GM18511 (cell line): ENCODE data around the gene CSF2.

ENCODE experiments used
- ATAC-seq: cut with Tn5 transposase; IDR thresholded peaks from one replicate; pipeline ENCODE4 v1.9.1; 2021; ENCODE audit warnings: mild to moderate bottlenecking, moderate library complexity; ENCODE audit not compliant: unreplicated experiment

The CSF2 gene

DNA sequence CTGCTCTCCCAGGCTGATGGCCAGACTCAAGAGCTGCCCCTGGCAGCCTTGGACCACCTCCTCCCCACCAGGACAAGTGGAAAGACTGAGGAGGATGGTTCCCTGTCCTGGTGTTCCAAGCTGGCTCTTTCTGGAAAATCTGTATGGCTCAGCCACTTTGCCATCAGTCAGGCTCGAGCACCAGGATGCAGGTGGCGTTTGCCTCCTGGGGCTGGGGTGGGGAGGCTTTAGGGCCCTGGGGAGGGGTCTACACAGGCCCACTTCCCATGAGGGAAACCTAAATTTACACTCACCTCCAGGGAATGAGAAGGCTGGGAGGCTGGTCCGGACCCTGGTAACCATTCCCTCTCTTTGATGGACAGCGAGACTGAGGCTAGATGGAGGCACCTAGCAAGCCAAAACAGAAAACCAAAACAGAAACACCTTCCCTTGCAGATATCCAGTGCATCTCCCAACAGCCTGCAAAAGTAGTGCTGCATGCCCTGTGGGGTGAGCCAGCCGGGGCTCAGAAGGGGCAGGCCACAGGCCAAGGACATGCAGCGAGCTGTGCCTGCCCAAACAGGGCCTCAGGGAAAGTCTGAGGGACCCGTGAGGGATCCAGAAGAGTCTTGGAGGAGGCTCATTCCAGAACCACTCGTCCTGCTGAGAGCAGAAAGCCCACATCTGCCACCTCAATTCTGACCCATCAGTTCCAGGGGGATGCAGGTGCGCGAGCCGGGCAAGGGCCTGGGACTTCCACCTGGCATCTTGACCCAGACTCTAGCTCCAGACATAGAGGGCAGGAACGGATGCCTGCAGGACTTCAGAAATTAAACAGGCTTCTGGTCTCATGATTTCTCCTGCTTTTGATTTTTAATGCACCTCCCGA, 5.4 kb upstream of the CSF2 start:
- no peak for ATAC-seq

DNA sequence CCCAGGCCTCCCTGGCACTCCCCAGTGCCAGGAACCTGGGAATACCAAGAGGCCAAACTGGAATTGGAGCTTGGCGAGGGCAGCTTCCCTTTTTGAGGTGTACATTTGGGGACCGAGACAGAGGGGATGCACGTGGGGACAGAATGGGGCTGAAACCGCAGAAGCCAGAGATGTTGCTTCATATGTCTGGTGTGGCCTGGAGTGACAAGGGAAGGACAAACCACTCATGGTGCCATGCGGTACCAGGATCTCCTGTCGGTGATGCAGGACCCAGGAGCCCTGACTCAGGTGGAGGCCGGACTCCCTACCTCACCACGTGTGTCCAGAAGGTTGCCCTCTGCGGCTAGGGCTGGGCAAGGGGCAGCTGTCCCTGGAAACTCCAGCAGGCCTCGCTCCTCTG, 4.0 kb upstream of the CSF2 start:
- no peak for ATAC-seq

DNA sequence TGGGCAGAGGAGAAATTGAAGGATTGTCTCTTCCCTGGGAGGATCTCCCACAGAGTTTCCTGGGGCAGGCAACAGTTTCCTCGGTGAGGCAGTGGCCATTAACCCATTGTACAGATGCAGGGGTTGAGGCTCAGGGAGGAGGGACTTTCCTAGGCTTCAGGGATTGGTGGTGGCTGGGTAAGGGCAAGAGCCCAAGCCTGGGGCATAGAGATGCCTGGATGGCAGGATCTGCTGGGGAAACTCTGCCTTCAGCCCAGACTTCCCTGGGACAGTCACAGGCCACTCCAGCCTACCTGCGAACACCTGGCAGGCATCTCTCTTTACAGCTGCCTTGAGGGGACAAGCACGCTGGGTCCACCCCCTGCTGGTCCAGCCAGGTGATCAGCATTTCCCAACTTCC, 3.6 kb upstream of the CSF2 start:
- no peak for ATAC-seq

DNA sequence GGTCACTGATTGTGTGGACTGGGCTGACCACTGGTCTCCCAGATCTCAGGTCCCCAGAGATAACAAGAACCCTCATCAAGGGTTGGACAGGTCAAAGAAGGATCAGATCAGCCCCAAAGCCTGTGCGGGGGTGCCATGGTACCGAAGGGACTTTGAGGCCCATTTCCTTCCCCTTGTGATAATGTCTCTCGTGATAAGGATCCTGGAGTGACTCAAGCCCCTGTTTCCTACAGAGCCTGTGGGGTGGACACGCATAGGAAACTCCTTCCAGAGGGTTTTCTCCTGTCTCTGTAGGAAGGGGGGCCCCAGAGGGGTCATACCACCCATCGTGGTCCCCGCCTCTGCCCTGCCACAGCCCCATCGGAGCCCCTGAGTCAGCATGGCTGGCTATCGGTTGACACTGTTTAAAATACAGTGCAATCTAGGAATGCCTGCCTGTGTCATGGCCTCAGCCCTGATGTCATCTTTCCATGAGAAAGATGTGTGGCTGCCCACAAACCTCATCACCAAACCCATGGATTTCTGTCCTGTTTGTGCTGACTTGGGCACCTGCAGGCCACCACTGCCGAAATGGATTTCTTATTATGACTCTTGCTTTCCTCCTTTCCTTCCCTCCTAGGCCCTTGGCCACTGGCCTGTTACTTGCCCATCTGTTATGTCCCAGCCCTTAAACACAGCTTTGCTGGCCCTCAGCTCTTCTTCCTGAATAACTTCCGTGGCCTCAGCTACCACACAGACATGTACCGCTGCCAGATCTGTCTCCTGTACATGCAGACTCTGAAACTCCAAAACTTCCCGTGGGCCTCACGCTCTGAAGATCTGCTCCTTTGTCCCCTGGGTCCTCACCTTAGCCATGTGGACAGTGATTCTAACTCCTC, 2.9 kb upstream of the CSF2 start:
- ATAC-seq: no peak

DNA sequence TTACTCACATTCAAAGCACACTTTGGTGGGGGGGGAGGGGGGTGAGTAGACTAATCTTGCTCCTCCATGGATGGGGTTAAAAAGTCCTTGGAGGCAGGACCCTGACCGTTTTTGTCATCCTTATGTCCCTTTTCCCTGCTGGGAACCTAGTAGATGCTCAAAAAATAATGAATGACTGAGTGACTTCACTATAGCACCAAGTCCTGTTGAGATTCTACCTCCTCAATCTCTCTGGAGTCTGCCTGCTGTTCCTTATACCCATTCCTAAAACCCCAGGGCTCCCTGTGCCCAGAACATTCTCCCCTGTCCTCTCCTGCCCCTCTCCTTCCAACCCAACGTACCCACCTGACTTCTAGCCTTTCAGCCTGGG, 2.3 kb upstream of the CSF2 start:
- no peak for ATAC-seq

DNA sequence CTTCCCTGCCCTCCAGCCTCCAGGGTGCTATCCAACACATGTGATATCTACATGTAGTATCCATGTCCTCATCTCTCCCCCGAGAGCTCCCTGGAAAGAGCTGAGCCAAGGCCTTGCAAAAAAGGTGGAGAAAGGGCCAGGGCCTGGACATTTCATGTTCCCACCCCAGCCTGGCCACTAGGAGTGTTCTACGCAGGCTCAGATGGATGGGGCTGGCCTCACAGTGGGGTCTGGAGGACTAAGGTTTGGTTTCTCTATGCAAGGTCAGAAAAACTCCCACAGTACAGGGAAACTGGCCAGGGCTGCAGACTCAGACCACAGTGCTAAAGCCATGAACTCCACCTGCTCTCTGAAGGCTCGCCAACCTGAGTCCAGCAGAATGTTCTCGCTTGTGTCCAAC, 1.5 kb upstream of the CSF2 start:
- no peak for ATAC-seq

DNA sequence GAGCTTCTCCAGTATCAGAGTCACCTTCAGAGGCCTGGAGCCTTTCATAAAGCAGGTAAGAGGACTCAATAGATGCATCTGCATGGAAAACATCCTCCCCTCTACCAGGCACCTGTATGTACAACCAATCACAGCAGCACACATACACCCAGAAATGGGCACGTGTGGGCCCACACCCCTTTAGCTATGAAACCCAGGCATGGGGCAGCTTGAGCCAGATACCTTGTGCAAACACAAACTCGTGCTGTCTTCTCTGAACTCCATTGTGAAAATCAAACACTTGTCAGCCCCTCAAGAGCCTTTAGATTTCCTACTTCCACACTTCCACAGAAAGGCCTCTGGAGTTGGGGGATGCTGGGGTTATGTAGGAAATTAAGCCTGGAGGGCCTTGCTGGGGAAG, 1.1 kb upstream of the CSF2 start:
- no peak for ATAC-seq

DNA sequence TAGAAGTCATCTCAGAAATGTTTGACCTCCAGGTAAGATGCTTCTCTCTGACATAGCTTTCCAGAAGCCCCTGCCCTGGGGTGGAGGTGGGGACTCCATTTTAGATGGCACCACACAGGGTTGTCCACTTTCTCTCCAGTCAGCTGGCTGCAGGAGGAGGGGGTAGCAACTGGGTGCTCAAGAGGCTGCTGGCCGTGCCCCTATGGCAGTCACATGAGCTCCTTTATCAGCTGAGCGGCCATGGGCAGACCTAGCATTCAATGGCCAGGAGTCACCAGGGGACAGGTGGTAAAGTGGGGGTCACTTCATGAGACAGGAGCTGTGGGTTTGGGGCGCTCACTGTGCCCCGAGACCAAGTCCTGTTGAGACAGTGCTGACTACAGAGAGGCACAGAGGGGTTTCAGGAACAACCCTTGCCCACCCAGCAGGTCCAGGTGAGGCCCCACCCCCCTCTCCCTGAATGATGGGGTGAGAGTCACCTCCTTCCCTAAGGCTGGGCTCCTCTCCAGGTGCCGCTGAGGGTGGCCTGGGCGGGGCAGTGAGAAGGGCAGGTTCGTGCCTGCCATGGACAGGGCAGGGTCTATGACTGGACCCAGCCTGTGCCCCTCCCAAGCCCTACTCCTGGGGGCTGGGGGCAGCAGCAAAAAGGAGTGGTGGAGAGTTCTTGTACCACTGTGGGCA, 642 bp downstream of the CSF2 start:
- no peak for ATAC-seq

DNA sequence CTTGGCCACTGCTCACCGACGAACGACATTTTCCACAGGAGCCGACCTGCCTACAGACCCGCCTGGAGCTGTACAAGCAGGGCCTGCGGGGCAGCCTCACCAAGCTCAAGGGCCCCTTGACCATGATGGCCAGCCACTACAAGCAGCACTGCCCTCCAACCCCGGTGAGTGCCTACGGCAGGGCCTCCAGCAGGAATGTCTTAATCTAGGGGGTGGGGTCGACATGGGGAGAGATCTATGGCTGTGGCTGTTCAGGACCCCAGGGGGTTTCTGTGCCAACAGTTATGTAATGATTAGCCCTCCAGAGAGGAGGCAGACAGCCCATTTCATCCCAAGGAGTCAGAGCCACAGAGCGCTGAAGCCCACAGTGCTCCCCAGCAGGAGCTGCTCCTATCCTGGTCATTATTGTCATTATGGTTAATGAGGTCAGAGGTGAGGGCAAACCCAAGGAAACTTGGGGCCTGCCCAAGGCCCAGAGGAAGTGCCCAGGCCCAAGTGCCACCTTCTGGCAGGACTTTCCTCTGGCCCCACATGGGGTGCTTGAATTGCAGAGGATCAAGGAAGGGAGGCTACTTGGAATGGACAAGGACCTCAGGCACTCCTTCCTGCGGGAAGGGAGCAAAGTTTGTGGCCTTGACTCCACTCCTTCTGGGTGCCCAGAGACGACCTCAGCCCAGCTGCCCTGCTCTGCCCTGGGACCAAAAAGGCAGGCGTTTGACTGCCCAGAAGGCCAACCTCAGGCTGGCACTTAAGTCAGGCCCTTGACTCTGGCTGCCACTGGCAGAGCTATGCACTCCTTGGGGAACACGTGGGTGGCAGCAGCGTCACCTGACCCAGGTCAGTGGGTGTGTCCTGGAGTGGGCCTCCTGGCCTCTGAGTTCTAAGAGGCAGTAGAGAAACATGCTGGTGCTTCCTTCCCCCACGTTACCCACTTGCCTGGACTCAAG, 1.5 kb downstream of the CSF2 start:
- ATAC-seq: no peak

DNA sequence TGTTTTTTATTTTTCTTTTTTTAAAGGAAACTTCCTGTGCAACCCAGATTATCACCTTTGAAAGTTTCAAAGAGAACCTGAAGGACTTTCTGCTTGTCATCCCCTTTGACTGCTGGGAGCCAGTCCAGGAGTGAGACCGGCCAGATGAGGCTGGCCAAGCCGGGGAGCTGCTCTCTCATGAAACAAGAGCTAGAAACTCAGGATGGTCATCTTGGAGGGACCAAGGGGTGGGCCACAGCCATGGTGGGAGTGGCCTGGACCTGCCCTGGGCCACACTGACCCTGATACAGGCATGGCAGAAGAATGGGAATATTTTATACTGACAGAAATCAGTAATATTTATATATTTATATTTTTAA, 2.1 kb downstream of the CSF2 start:
- ATAC-seq: no peak

DNA sequence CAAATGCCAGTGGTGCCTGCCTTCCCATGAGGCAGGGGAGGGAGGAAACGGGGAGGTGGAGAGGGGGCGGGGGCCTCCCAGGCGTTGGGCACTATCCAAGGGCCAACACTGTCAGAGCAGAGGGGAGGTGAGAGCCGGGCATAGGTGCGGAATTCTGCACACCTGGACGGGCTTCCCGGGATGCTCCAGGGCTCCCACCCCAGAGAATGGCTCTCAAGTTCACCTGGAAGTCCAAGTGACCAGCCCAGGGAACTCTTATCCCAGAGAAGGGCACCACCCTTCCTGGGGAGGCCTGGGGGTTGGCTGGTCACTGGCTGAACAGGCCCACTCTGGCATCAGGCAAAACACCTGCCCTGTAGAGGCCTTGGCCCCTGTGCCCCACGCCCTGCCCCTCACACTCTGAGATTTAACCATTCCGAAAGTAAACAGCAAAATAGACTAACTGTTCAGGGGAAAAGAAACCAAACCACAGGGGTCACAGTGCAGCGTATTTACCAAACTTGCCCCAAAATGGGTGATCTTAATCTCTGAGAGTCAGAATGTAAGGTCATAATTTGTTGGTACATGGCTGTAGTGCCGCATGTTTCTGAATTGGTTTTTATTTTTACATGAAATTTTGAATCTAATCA, 2.7 kb downstream of the CSF2 start:
- no peak for ATAC-seq

DNA sequence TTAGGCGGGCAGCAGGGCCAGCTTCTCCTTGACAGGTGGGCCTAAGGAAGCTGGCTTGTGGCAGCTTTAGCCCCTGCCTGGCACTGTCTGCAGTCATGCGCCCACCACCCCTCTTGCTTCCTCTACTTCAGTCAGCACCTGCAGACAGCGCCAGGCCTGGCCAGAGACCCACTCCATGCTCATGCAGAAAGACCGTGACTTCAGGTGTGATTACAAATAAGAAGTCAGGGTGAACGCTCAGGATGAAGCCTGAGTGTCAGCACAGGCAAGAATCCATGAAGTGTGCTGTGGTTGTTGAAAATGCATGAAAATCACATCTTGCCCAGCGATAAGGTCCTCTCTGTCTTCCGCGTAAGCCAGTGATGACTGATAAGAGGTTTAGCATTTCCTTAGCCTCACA, 3.4 kb downstream of the CSF2 start:
- ATAC-seq: no peak

DNA sequence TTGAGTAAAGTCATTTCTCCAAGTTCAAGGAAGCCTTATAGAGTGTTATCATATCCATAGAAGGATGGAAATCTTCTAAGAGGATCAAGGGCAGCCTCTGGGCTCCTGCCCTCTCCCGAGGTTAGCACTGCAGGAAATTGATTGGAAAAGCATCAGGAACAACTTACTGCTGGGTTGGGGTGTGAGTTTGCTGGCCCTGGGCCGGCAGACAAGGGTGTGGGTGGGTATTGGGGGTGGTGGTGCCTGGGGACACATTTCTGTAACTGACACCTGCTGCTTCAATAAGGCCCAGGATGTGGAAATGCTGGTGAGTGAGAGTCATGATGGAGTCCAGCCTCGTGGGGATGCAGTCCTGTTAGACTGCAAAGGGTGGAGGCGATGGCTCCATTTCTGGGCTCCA, 5.5 kb downstream of the CSF2 start:
- no peak for ATAC-seq

DNA sequence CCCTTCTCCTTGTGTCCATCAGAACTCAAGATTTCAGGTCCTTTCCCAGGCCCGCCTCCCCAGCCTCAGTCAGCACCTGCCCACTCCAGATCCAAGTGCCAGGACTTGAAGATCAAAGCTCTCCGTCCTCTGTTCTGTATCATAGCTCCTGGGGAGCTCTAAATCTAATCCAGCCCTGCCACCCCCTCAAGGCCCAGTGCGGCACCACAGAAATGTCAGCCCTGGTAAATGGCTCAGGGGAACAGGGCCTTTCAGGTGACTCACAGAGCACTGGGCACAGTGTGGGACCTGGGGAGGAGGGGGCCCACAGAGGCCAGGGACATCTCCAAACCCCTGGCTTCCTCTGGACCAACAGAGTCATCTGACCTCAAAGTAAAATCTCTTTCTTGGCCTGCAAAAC, 6.0 kb downstream of the CSF2 start:
- ATAC-seq: no peak

DNA sequence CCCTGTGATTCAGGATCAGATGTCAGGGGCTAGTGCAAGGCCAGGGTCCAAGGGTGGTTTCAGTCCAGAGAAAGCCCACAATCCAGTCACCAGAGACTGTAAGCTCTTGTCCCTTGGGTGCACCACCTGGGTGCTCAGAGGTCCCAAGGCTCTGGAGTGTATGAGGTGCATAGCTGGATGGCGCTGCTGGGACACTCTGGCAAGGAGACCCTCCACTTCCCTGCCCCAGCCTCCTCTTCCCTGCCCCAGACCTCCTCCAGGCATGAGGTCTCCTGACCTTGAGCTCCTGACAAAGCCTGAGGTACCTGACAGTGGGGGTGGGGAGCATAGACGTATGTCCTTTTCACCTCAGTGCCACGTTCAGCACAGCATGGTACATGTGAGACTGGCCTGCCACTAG, 7.0 kb downstream of the CSF2 start:
- ATAC-seq: no peak

DNA sequence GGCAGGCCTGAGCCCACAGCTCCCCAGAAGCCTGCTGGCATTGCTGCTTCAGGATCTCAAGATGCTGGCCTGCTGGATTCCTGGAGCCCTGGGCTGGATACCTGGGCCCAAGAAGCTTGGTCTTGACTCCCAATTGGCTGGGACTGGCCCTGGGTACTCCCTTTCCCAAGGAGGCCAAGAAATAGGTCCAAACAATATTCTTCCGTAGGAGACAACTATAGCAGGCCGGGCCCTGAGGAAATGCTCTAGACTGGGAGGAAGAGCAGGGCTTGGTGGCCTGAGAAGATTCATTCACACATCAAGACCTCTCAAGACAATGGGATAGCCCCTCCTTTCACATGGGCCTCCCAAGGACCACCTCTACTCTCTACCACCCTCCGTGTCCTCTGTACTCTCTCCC, 7.9 kb downstream of the CSF2 start:
- no peak for ATAC-seq

DNA sequence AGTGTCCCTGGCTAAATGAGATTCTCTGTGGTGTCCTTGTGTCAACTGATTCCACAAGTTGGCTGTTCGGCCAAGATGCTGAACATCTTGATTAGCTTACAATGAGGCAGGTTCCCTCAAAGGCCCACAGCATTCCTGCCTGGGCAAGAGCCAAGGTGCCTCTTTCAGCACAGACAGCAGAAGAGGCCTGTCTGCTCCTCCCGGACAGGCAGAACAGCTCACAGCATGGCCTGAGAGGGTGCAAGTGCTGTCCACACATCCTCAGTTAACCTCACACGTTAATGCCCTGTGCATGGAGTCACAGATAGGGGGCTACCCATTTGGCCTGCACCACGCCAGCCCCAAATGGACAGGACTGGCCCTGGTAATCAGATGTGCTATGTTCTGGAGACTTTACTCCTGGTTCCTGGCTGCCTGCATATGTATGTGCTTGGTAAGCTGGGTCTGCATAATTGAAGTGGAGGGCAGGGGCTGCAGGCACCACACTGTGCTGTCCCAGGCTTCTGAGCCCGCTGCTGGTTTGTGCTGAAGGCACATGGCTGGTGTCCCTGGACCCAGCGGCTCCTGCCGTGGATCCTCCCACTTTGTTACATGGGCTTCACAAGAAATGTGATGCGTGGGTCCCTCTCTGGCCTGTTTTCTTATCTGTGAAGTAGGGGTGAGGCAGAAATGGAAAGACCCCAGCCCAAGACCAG, 8.9 kb downstream of the CSF2 start:
- no peak for ATAC-seq

DNA sequence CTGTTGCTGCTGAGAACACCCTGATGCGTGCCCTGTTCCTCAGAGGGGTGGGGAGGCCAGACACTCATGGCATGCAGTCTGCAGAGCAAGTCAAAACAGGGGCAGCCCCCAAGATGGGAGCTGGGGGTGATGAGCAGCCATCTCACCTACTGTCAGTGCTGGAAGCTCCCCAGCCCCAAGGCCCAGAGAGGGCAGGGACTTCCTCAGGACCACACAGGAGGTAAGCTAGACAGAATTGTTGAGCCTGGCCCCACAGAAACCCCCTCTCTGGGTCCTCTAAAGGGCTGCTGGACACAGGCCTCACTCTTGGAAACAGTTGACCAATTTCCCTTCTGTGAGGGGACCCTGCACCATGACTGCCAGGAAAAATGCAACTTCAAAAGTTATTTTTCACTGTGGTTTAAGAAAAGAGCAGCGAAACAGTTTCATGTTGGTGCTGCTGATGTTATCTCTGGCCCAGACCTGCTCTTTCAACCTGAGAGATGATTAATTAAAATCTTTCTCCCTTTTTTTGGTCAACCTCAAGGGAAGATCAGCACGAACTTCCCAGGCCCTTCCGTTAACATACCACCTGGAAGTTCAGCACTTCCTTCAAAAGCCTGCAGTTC, 9.6 kb downstream of the CSF2 start:
- ATAC-seq: no peak

DNA sequence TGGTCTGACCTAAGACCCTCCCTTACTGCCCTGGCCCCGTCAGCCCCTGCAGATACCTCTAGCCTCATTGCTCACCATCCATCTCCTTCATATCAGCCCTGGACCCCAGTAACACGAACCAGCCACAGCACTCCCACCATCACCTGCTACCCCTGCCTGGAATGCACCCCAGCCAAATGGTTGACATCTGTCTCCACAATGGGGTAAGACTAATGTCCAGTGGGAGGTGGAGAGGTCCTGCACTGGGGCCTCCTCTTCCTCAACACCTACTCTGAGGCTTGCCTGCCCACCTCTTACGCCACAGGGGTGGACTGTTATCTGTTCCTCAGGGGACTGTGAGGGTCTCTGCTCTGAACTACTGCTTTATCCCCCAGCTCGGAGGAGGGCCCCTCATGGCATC, 12.1 kb downstream of the CSF2 start:
- ATAC-seq: no peak
